K562 (cell line): ENCODE results near the gene PLA2G4C. TPM values are rescaled to one million over a fixed set of nuclear protein-coding genes. Genes with fewer than 3 reads are reported as not detected.
A peak's percentile ranks its signal among the peaks of the same experiment; 100 is the strongest.

Experiments
- ATAC-seq: fragments of 200-7000 bp; cut with Tn5 transposase; 3 replicates; pipeline ENCODE4 v1.9.1; 2020; ENCODE audit warnings: moderate library complexity
- BruUV-seq: library from RNA; stranded (reverse); fragments of 400-500 nt; replicated peaks from 2 replicates; lab custom pipeline; 2021; lab: Mats Ljungman, UMichigan
- CTCF ChIA-PET: fragments of 300-600 bp; formaldehyde crosslinking; extraction: SDS; loops from one replicate; lab custom pipeline; 2021; ENCODE audit warnings: low intra/inter-chr PET ratio; lab: Yijun Ruan, JAX
- POLR2A ChIA-PET: fragments of 300-600, 350-650 bp; sonication (Branson Sonifier 250); formaldehyde crosslinking; extraction: SDS; loops from one replicate; lab custom pipeline; 2021; ENCODE audit warnings: antibody characterized with exemption, inconsistent platforms; lab: Yijun Ruan, JAX
- DNase-seq, 4 experiments: peaks; one replicate each; pipeline versions ENCODE4 v3.0.0 to v3.0.0-alpha.2; 2011 to 2018; ENCODE audit warnings: low spot score in 3 of 4, mixed read lengths in 3 of 4; ENCODE audit errors: extremely low read depth in 1 of 4
- FAIRE-seq: peaks from 2 replicates; lab custom pipeline; 2011; peaks lifted over from hg19 to GRCh38; lab: Jason Lieb, UNC
- H2AFZ ChIP-seq: 2 replicates; pipeline ENCODE4 v1.6.0; 2011; ENCODE audit warnings: low read depth, low read length, control low read depth, inconsistent platforms
- H3K27ac ChIP-seq: fragments of 200-600 bp; 3 replicates; pipeline ENCODE4 v1.8.0; 2011; ENCODE audit warnings: low read depth, mild to moderate bottlenecking, control low read depth, inconsistent platforms, low read length, moderate library complexity, mixed read lengths; ENCODE audit errors: extremely low read depth
- H3K27me3 ChIP-seq, 2 experiments: fragments of 300-600 bp in 1 of 2; 2 replicates in 1 of 2; 3 replicates in 1 of 2; pipeline versions ENCODE4 v1.6.0 to v1.8.0; 2011; ENCODE audit warnings: inconsistent platforms in 2 of 2, low read length in 2 of 2, mild to moderate bottlenecking in 1 of 2, mixed read lengths in 1 of 2, moderate library complexity in 1 of 2; ENCODE audit not compliant: control insufficient read depth in 2 of 2, insufficient read depth in 2 of 2
- H3K36me3 ChIP-seq: fragments of 300-600 bp; 3 replicates; pipeline ENCODE4 v1.8.0; 2011; ENCODE audit warnings: mild to moderate bottlenecking, low read length, inconsistent platforms; ENCODE audit not compliant: control insufficient read depth, insufficient read depth
- H3K4me1 ChIP-seq, 2 experiments: fragments of 200-600 bp in 1 of 2; replicated peaks in 1 of 2; 2 replicates in 1 of 2; 3 replicates in 1 of 2; pipeline versions ENCODE4 v1.5.1 to v1.8.0; 2011; ENCODE audit warnings: inconsistent platforms in 2 of 2, low read length in 2 of 2, mild to moderate bottlenecking in 1 of 2, mixed read lengths in 1 of 2, moderate library complexity in 1 of 2; ENCODE audit not compliant: control insufficient read depth in 2 of 2, insufficient read depth in 2 of 2
- H3K4me2 ChIP-seq: 2 replicates; pipeline ENCODE4 v1.6.1; 2011; ENCODE audit warnings: low read length, control low read depth, inconsistent platforms, mixed read lengths; ENCODE audit not compliant: insufficient read depth
- H3K4me3 ChIP-seq: fragments of 200-600 bp; sonication (generic), shearing (Covaris generic); 2 replicates; pipeline ENCODE4 v1.5.1; 2016; ENCODE audit warnings: control low read depth, inconsistent platforms
- H3K79me2 ChIP-seq: fragments of 200-600 bp; 3 replicates; pipeline ENCODE4 v1.8.0; 2011; ENCODE audit warnings: low read length, inconsistent platforms; ENCODE audit not compliant: control insufficient read depth, insufficient read depth
- H3K9ac ChIP-seq, 2 experiments: 2 replicates each; pipeline versions ENCODE4 v1.6.0 to v1.6.1; 2011; ENCODE audit warnings: low read depth in 2 of 2, low read length in 2 of 2, control low read depth in 1 of 2, inconsistent platforms in 1 of 2, mild to moderate bottlenecking in 1 of 2, mixed read lengths in 1 of 2; ENCODE audit not compliant: insufficient read depth in 1 of 2
- H3K9me1 ChIP-seq: one replicate; pipeline ENCODE4 v1.6.0; 2011; ENCODE audit warnings: inconsistent platforms, mild to moderate bottlenecking, low read length, moderate library complexity; ENCODE audit not compliant: control insufficient read depth, insufficient read depth
- H3K9me3 ChIP-seq: replicated peaks from 2 replicates; pipeline ENCODE4 v1.5.1; 2011; ENCODE audit warnings: low read depth, low read length, inconsistent platforms; ENCODE audit not compliant: control insufficient read depth, insufficient read depth
- H4K20me1 ChIP-seq: replicated peaks from 2 replicates; pipeline ENCODE4 v1.6.1; 2011; ENCODE audit warnings: low read length, inconsistent platforms, mixed read lengths; ENCODE audit not compliant: control insufficient read depth, insufficient read depth
- ARNT ChIP-seq, 2 experiments: fragments of 450-650 bp; IDR thresholded peaks; 2 replicates each; pipeline ENCODE4 v1.6.1; 2016; ENCODE audit warnings: mild to moderate bottlenecking in 1 of 2
- ATF1 ChIP-seq, 2 experiments: fragments of 450-650 bp in 1 of 2; IDR thresholded peaks; 2 replicates each; pipeline ENCODE4 v1.6.1; 2016; ENCODE audit warnings: missing compliant biosample characterization in 1 of 2, missing genetic modification characterization in 1 of 2
- CEBPZ ChIP-seq: fragments of 150-350 bp; IDR thresholded peaks from 2 replicates; pipeline ENCODE4 v1.6.1; 2014; ENCODE audit warnings: low read depth, mild to moderate bottlenecking, low read length, borderline replicate concordance
- ETS1 ChIP-seq: conservative IDR thresholded peaks from 2 replicates; pipeline ENCODE4 v1.6.1; 2011; ENCODE audit warnings: low read depth, mild to moderate bottlenecking, low read length; ENCODE audit not compliant: control insufficient read depth
- HEY1 ChIP-seq: fragments of 250-450 bp; sonication (Bioruptor Pico); IDR thresholded peaks from 2 replicates; pipeline ENCODE4 v1.5.0; 2020; ENCODE audit warnings: mild to moderate bottlenecking, moderate library complexity, borderline replicate concordance
- KLF1 ChIP-seq: fragments of 450-650 bp; IDR thresholded peaks from 2 replicates; pipeline ENCODE4 v1.6.1; 2016; ENCODE audit warnings: missing genetic modification characterization, missing compliant biosample characterization
- MCM5 ChIP-seq: fragments of 450-650 bp; IDR thresholded peaks from 2 replicates; pipeline ENCODE4 v1.6.1; 2016; ENCODE audit warnings: low read depth
- MEF2A ChIP-seq: IDR thresholded peaks from 2 replicates; pipeline ENCODE4 v1.6.1; 2011; ENCODE audit warnings: low read depth, mild to moderate bottlenecking, low read length, moderate library complexity; ENCODE audit not compliant: control insufficient read depth
- POLR2G ChIP-seq: fragments of 200-400 bp; formaldehyde crosslinking; IDR thresholded peaks from 2 replicates; pipeline ENCODE4 v1.6.1; 2017; ENCODE audit warnings: low read depth, mild to moderate bottlenecking, antibody characterized with exemption, low read length, moderate library complexity
- SMC3 ChIP-seq: conservative IDR thresholded peaks from 2 replicates; pipeline ENCODE4 v1.6.1; 2011; ENCODE audit warnings: low read depth, low read length, improper control_type of control experiment; ENCODE audit not compliant: insufficient read depth
- TAF7 ChIP-seq: fragments of 450-650 bp; IDR thresholded peaks from 2 replicates; pipeline ENCODE4 v1.6.1; 2016; ENCODE audit warnings: missing genetic modification characterization, missing compliant biosample characterization
- YY1 ChIP-seq, 3 experiments: IDR thresholded peaks; 2 replicates each; pipeline ENCODE4 v1.6.1; 2011; ENCODE audit warnings: low read length in 2 of 3, mild to moderate bottlenecking in 2 of 3, moderate library complexity in 2 of 3, borderline replicate concordance in 1 of 3, control low read depth in 1 of 3, low read depth in 1 of 3; ENCODE audit not compliant: insufficient read depth in 3 of 3, insufficient replicate concordance in 2 of 3, control insufficient read depth in 1 of 3, insufficient read length in 1 of 3; ENCODE audit errors: extremely low read depth in 1 of 3
- ZFP36 ChIP-seq: fragments of 150-350 bp; IDR thresholded peaks from 2 replicates; pipeline ENCODE4 v1.6.1; 2018; ENCODE audit warnings: low read length, low read depth; ENCODE audit not compliant: partially characterized antibody
- ZNF143 ChIP-seq: sonication (generic); formaldehyde crosslinking; IDR thresholded peaks from 2 replicates; pipeline ENCODE4 v1.9.0; 2022; ENCODE audit warnings: mild to moderate bottlenecking, missing genetic modification reagents
- WGBS: fragments of 100-300 bp; shearing (Covaris generic); methylation state at CpG from one replicate; pipeline ENCODE4 v1.1.6; 2016; ENCODE audit warnings: low coverage, mixed read lengths; ENCODE audit not compliant: insufficient coverage; ENCODE audit errors: missing lambda C conversion rate; 5-methylcytosine and 5-hydroxymethylcytosine counted together
- in situ Hi-C: fragments of 300-500 bp; cut with MboI; formaldehyde crosslinking; loops from 4 replicates; pipeline ENCODE4 v1.15.0; 2018; ENCODE audit warnings: inconsistent platforms, mixed read lengths
- intact Hi-C: fragments of 100-400 bp; cut with micrococcal nuclease; formaldehyde crosslinking; loops from 2 replicates; pipeline ENCODE4 v1.14.2; 2022
- polyA plus RNA-seq, 8 experiments: library from polyadenylated mRNA; depleted of rRNA in 4 of 8; stranded (reverse) in 5 of 8; unstranded in 3 of 8; fragments of >200 nt; fragmentation: Nextera tagmentation in 2 of 8; fragmentation: Illumina TruSeq in 1 of 8; extraction: Ambion mirVana in 2 of 8; extraction: Trizol in 1 of 8; gene quantifications; 2 replicates each; pipeline versions ENCODE4 v1.2.1 to v1.2.3, GENCODE V29; 2011 to 2014; ENCODE audit warnings: inconsistent platforms in 1 of 8, missing spikeins in 1 of 8
- total RNA-seq, 7 experiments: library from RNA; depleted of rRNA in 6 of 7; stranded (reverse); fragments of >200 nt in 6 of 7; fragmentation: Illumina TruSeq in 2 of 7; extraction: Trizol in 2 of 7; gene quantifications; 2 replicates each; pipeline versions ENCODE4 v1.2.1 to v1.2.3, GENCODE V29; 2011 to 2021; ENCODE audit warnings: low replicate concordance in 1 of 7

PLA2G4C gene
- total and polyA plus RNA-seq, 9 of the 15 experiments (the other 6 are each of a cell fraction or from before 2014, with no cell fraction given), result 0.27 to 0.35 (median 0.35) TPM; not detected in 6

DNA sequence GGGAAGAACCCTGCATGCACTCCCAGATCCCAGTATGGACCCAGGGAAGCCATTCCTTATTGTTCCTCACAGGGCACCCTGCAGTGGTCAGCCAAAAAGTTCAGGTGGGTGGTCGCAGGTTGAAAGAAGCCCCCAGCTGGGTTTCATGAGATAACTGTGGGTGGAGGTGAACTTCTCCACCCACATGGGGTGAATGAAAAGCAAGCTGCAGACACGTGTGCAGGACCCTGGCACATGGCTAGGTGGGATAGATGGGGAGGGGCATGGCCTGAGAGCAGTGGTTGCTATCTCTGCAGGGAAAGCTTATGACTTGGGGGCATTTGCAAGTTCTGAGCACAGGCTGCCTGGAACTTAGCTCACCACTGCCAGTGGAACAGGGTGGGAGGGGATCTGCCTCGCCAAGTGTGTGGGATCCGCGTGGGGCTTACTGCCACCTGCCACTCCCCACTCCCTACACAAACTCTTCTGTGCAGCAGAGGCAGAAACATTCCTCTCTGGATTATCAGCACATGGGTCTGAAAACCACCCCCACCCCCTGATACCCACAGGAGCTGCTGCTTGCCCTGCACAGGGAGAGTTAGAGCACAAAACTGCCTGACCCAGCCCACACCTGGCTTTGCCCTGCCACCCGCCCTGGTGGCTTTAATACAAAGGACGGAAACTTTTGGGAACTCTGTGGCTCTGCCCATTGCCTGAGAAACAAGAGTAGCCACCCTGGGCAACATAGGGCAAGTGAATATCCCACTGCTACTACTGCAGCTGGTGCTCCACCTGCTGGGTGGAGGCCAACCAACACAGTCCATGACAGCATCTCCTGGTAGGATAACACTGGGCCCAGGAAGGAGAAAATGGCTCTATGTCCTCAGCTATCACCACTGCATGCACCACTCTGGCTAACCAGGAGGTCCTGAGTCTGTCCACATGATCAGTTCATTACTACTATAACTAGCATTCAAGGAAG is 24.4 kb downstream of the PLA2G4C start:
- WGBS, result 7% methylated on average over 7 of the region's 7 CpGs
- ChIA-PET POLR2A (interaction anchor here (0.6 to 1.3 kb wide), 3 partner anchors 8 to 125 kb away, joined by 3 to 4 read pairs (median 3); no protein-coding TSS in a partner anchor), CTCF (interaction anchor here (1.3 kb wide), 1 partner anchor 123 kb away, joined by 4 read pairs; no protein-coding TSS in a partner anchor)
- Histone ChIP-seq H3K79me2 (no peaks in the 10 kb centered on the region), H3K9me1 (no peaks in the 10 kb centered on the region), H3K27ac (no peak overlapping the region), H3K36me3 (no peaks in the 10 kb centered on the region), H3K4me2 (no peak overlapping the region), H3K4me3 (no peak overlapping the region), H4K20me1 (no peaks in the 10 kb centered on the region), H3K27me3 (peaks cover 9 to 27% of the 10 kb centered on the region in 2 experiments; a peak in 4 of 5 replicates), H3K9ac (peak overlapping the region in 1 of 2 experiments; percentile 45; a peak in 1 of 4 replicates), H3K9me3 (no peaks in the 10 kb centered on the region), H3K4me1 (no peaks in the 10 kb centered on the region; a peak in 1 of 5 replicates), H2AFZ (no peak overlapping the region)
- intact Hi-C loops, result no loop called here
- peak; percentile 35 for FAIRE-seq
- no TSS peak for BruUV-seq
- no peak for DNase-seq
- ATAC-seq, result peak; percentile 76
- in situ Hi-C loops, result no loop called here
- no peak for TF ChIP-seq ZFP36
- no peak for TF ChIP-seq ZNF143 (CRISPR knock-in tag)
- TF ChIP-seq ARNT (IDR thresholded peaks at IDR 0.05), result no peak
- TF ChIP-seq CEBPZ, result no peak
- no peak for TF ChIP-seq MEF2A
- TF ChIP-seq KLF1 (tag), result no peak
- TF ChIP-seq YY1 (IDR thresholded peaks at IDR 0.05; ENCODE audit: borderline replicate concordance in 1 of 3, control insufficient read depth in 1 of 3, extremely low read depth in 1 of 3, insufficient read depth in 3 of 3, insufficient read length in 1 of 3, insufficient replicate concordance in 2 of 3, low read depth in 1 of 3, low read length in 2 of 3), result no peak
- TF ChIP-seq POLR2G, result no peak
- TF ChIP-seq ATF1 (CRISPR knock-in tag; IDR thresholded peaks at IDR 0.05), result no peak
- no peak for TF ChIP-seq ATF1 (tag; IDR thresholded peaks at IDR 0.05)
- no peak for TF ChIP-seq ETS1
- TF ChIP-seq SMC3, result peak; percentile 44; the same call in 1 of the 2 replicates
- no peak for TF ChIP-seq MCM5
- no peak for TF ChIP-seq TAF7
- TF ChIP-seq HEY1, result no peak
